Heart left ventricle (tissue), 13 donors: ENCODE data around the gene GNAO1.

Experiments used
- CTCF ChIP-seq, 12 donors: fragments of 200-600 bp; sonication (generic) in 4 of 12; IDR thresholded peaks; one replicate each; pipeline versions ENCODE4 v1.5.0 to v1.8.0; 2018 to 2022; ENCODE audit warnings: antibody characterized with exemption in 12 of 12, mild to moderate bottlenecking in 5 of 12
- POLR2A ChIP-seq, 2 donors: fragments of 450-650 bp; IDR thresholded peaks; one replicate each; pipeline ENCODE4 v1.6.1; 2017; ENCODE audit warnings: antibody characterized with exemption in 2 of 2, mild to moderate bottlenecking in 2 of 2, moderate library complexity in 2 of 2
- donor health status: ischemic (EF 13 %, LVEDD 7.1; RV severe dilation, severe dysfunction).
- donor health status: DM: no; HTN: yes; CAD: no.
- donor health status: DM: no; HTN: no; CAD: no.
- donor health status: ischemic (EF 25% LVEDD 6.9; RV normal size, moderate dysfunction).
- donor health status: ischemic (EF 25% LVEDD 5.7; RV mildly dilated, moderate dysfunction).
- donor health status: ischemic (EF 35%, LVEDD 5.7; RV mildly dilated, moderate dysfunction).
- donor health status: nonischemic (EF 11% LVEDD 7.7; RV severe dilation, severe dysfunction).
- donor health status: DM: yes; HTN: yes; CAD: no.
- donor health status: PGD.
- donor health status: ischemic (EF 29% LVEDD 5.4; RV normal size, mild dysfunction).
- donor health status: nonischemic (EF 23%, LVEDD 6.1; RV moderate dilation, normal function).

DNA sequence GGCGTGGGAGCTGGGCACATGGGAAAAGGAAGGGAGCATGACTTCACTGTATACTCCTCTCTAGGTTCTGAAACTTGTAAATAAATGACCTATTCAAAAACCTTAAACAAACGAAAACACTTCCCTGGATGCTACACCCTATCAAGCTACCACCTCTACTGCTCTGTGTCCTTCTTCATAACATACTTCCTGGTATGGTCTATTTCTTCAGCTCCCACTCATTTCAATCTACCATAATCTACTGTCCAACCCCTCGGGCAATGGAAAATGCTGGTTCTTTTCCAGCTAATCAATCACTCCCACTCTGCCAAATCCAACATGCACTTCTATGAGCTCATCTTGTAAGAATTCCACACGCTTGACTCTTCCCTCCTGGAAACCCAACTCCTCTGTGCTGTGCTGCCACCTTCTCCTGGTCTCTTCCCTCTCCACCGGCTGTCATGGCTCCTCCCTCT, 191.6 kb downstream of the GNAO1 start:
- TF ChIP-seq POLR2A (IDR thresholded peaks at IDR 0.05) (no peak), CTCF (IDR thresholded peaks at IDR 0.05) (no peak)
